LoVo (cell line): ENCODE data around the gene IL16.
"Not testable (repeated sequence)": the region's sequence is repeated elsewhere in the genome, so short reads cannot be mapped to it uniquely, and the experiment has no call there.

ENCODE experiments used
- DNase-seq: peaks from one replicate; pipeline ENCODE4 v3.0.0-alpha.2; 2016; ENCODE audit warnings: low spot score

Gene IL16

DNA sequence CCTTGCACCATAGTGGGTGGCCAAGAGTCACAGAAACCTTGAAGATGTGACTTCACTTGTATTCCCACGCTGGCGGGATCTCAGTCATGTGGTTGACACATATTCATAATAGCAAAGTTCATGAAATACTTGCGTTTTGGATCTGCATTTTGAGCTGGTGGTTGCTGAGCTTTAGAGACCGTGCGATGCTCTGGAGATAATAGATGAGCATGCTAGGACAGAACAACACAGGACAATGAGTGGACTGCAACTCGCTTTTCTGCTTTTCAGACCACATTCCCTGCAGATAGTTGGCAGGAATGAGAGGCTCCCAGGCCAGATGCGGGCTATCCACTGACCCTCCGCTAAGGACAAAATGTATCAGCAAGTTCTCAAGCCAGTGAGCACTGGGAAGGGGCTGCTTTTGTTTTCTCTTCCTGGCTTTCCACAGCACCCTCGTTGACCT lies 141.1 kb downstream of the IL16 start:
- DNase-seq, result no peak

GRCh38 chr15:81338170-81339007 lies 141.7 kb downstream of the IL16 start:
- DNase-seq, result peak; percentile 57

GRCh38 chr15:81339321-81339720 lies 142.6 kb downstream of the IL16 start:
- no peak for DNase-seq

DNA sequence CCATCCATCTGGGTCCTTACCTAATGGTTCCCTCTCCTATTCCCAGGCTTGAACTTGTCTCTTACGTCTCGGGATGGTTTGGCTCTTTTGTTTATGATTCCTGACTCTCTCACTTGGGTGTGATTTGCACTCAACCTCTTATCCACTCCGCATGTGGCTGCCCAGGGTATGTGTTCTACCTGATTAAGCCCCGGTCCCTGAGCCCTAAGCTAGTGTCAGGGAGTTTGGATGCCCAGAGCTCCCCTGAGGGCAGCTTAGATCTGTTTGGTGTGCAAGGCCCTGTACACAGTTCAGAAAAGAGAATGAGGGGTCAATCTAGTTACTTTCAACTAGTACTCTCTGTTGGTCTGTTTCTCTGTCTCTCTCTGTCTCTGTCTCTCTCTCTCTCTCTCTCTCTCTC lies 143.2 kb downstream of the IL16 start:
- no peak for DNase-seq

- no peak for DNase-seq
These were observed 144.7 kb downstream of the IL16 start for GRCh38 chr15:81341351-81341750.

GRCh38 chr15:81343371-81343770 lies 146.7 kb downstream of the IL16 start:
- DNase-seq, result no peak

DNA sequence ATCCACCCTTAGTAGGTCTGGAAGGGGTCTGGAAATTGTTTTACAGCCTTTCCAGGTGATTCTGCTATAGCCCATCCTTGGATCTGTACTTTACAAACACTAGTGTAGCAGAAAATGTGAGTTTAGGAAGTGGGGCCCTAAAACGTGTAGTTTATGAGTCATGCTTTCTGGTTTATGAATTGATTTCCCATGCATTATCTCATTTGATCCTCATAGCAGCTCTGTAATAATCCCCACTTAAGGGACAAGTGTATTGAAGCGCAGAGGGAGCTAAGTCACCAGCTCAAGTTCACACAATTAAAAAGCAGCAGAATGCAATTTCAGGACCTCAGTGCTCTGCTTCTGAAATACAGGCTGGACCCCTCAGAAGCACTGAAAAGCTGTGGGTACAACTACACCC lies 149.9 kb downstream of the IL16 start:
- DNase-seq, result no peak

GRCh38 chr15:81347910-81348309 lies 151.2 kb downstream of the IL16 start:
- DNase-seq, result no peak

DNA sequence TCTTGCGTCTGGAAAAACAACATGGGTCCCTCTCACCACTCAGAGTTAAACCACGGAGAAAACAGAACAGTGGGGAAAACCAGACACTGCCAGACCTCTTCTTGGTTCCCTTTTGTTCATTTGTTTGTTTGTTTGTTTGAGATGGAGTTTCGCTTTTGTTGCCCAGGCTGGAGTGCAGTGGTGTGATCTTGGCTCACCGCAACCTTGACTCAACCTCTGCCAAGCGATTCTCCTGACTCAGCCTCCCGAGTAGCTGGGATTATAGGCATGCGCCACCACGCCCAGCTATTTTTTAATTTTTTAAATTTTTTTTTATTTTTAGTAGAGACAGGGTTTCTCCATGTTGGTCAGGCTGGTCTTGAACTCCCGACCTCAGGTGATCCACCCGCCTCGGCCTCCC lies 152.0 kb downstream of the IL16 start:
- not testable (repeated sequence) for DNase-seq

DNA sequence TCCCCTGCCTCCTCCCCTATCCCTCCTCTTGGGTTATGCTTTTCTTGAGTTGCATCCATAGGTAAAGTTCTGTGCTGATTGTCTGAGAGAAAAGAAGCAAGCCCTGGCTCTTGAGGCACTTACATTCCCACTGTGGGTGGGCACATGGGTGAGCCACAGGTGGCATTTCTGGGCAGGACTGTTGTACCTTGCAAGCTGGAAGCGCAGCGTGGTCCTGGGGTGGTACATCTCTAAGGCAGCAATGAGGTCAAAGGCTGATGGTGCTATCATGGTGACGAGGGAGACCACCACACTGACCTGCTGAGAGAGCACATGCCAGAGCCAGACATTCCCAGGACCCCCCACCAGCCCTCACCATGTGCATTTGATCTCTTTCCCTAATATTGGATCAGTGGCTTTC lies 152.6 kb downstream of the IL16 start:
- DNase-seq, result no peak

GRCh38 chr15:81351651-81352050 lies 155.0 kb downstream of the IL16 start:
- no peak for DNase-seq

DNA sequence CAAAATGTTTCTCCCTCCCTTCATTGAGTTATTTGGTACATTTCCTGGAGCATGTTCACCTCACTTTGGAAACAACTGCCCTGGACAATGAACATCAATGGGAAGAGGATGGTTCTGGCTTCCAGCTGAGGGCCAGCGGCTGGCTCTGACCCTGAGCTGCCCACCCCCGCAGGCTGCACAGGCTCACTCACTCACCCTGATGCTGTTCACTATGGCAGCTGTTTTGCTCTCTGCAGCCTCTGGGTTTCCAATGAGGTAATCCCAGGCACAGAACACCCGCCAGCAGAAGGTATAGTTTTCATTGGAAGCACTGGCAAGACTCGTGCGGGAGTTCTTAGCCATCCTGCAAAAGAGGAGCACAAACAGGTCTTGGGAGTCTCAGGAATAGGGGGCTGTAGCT lies 159.6 kb downstream of the IL16 start:
- DNase-seq, result no peak

GRCh38 chr15:81357180-81357686 lies 160.6 kb downstream of the IL16 start:
- no peak for DNase-seq

GRCh38 chr15:81358248-81358647 lies 161.6 kb downstream of the IL16 start:
- DNase-seq, result no peak

- no peak for DNase-seq
These were observed 163.8 kb downstream of the IL16 start for GRCh38 chr15:81360491-81360890.

GRCh38 chr15:81361891-81362290 lies 165.2 kb downstream of the IL16 start:
- no peak for DNase-seq

GRCh38 chr15:81362790-81363189 lies 166.1 kb downstream of the IL16 start:
- DNase-seq, result no peak

DNA sequence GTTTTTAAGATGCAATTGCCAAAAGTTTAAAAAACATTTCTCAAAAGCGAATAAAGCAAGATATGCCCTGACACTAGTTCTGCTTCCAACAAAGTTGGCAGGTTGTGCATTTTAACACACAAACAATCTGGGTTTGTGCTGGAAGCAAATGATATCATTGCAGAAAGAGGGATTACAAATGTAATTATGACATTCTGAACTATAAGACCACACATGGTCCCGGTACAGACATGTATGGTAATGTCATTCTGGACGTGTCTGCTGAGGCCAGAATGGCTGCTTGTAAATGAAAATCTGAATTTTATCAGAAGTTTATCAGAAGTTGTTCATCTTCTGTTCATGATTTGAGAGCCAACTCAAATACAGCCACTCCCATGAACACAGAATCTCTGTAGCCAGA lies 166.6 kb downstream of the IL16 start:
- DNase-seq, result no peak
